Measurements from ENCODE around the gene OGFRL1. TPM values are rescaled to one million over a fixed set of nuclear protein-coding genes. Genes with fewer than 3 reads are reported as not detected.
"Not testable (repeated sequence)": the region's sequence is repeated elsewhere in the genome, so short reads cannot be mapped to it uniquely, and the experiment has no call there.

The OGFRL1 gene
- total RNA-seq = 20.7 TPM

- peak; percentile 14 for DNase-seq
Measured at GRCh38 chr6:71288228-71289038, at the start of gene OGFRL1. Gene OGFRL1 (plus strand): TSS chr6:71288811. CDS start chr6:71288937, 126 bp downstream.

DNA sequence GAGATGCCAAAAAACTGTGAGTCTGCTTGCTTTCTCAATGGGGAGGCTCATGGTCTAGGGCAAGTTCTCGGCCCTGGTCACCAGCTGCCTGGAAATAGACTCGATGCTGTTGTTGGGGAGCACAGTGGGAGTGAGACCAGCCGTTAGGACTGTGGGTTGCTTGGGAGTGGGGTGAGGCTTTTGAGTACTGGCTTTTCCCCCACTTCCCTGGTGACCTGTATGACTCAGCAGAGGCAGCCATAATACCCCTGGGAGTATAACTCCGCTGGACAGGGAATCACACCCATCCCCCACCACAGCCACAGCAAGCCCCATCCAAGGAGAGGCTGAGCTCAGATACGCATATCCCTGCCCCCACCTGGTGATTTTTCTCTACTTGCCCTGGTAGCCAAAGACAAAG is 48.9 kb upstream of the OGFRL1 start:
- no peak for DNase-seq

- DNase-seq = no peak
Measured at GRCh38 chr6:71245265-71246049, 43.2 kb upstream of the OGFRL1 start.

DNA sequence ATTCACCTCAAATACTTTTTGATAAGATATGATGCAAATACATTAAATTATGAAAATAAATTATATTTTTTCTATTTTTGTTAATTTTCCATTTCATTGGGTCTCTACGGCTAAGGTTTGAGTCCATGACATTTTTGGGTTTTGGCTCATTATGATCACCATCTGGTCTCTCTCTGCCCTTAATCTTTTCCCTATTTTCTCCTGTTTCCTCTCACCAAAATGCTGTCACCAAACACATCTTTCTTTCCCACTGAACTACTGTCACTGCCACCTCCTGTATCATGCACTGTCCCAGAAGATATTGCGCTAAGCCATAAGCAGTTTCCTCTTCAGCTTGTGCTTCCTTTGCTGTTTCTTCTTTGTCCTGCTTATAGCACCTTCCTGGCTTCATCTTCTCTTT is 42.0 kb upstream of the OGFRL1 start:
- DNase-seq = no peak

- DNase-seq = peak; percentile 34
Measured at GRCh38 chr6:71248306-71248765, 40.3 kb upstream of the OGFRL1 start.

GRCh38 chr6:71248878-71249544 is 39.6 kb upstream of the OGFRL1 start:
- no peak for DNase-seq

- peak; percentile 24 for DNase-seq
Measured at GRCh38 chr6:71250099-71250602, 38.5 kb upstream of the OGFRL1 start.

DNA sequence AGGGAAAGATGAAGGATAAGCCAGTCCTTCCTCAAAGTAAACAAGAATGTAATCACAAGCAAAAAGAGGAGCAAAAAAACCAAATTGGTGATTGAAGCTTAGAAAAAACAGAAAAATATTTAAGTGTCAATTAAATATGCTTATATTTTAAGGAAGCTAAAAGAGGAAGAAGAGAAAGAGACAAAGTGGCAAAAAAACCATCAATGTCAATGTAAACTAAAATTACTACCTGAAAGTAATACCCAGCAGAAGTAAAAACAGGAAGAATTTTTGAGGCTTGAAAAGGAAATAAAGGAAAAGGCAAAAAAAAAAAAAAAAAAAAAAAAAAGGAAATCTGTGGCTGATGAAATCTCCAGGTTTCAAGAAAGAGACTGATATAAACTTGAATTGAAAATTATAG is 36.2 kb upstream of the OGFRL1 start:
- no peak for DNase-seq

DNA sequence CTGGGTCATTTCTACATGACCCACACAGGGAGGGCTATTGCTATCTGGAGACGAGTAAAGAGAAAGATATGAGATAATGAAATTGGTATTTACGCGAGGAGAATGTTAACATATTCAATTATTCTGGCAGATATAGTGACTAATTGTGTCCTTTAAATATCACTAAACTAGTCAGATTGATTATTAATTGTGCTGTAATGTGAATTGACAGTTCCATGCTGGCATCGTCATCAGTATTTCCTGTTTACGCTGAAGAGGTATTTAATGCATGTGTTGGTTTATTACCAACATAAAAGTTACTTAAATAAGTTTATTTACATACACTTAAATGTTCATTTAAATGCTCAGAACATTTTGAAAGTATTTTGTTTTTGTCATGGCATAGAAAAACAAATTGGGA is 35.7 kb upstream of the OGFRL1 start:
- no peak for DNase-seq

GRCh38 chr6:71254323-71254722 is 34.3 kb upstream of the OGFRL1 start:
- DNase-seq = no peak

- DNase-seq = no peak
Measured at GRCh38 chr6:71258078-71258866, 30.3 kb upstream of the OGFRL1 start.

DNA sequence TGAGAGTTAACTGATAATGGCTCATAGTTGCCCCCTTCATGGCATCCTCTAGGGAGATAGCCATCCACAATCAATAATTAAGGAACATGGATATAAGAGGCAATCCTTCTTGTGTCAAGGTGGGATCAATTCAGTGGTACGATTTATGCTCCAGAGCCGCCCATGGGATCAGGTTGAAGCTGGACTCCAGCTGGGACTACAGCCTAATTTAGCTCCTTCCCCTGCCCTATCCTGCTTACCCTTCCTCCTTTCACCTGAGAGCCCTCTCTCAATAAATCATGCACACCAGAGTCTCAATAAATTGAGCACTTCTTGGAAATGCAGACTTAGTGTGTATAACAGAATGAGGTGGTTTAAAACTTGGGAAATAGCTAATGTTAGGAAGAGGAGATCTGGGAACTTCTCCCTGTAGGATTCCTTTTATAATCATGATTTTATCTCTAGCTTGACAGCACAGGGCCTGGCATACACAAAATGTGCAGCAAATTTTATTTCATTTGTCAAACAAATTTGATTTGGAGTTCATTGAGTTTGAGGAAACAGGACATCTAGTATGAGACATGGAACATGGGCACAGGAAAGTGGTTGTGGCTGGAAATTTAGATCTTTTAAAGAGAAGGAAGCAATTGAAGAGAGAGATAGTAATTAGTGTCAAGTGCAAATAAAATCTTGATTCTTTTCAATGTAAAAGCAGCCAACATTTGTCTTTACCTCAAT is 28.6 kb upstream of the OGFRL1 start:
- DNase-seq = no peak

DNA sequence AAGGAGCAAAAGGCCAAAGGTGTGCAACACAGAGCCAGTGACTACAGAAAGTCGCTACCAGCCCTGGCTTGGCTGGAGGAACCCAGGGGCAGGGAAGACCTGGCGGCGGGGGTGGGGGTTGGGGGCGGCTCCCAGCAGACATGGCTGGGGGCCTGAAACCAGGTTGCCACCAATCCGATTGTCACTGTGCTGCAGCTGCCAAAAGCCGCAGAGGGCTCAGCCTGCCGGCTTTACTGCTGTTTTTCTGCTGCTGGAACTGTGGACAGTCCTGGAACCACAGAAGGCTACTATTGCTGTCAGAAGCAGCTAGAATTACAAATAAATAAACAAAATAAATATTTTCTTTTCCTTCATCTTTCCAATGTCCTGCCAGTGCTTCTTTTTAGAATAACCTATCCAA is 25.7 kb upstream of the OGFRL1 start:
- no peak for DNase-seq

DNA sequence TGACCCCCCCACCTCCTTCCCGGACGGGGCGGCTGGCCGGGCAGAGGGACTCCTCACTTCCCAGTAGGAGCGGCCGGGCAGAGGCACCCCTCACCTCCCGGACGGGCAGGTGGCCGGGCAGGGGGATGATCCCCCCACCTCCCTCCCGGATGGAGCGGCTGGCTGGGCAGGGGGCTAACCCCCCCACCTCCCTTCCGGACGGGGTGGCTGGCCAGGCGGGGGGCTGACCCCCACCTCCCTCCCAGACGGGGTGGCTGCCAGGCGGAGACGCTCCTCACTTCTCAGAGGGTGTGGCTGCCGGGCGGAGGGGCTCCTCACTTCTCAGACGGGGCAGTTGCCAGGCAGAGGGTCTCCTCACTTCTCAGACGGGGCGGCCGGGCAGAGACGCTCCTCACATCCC is 22.2 kb upstream of the OGFRL1 start:
- not testable (repeated sequence) for DNase-seq

DNA sequence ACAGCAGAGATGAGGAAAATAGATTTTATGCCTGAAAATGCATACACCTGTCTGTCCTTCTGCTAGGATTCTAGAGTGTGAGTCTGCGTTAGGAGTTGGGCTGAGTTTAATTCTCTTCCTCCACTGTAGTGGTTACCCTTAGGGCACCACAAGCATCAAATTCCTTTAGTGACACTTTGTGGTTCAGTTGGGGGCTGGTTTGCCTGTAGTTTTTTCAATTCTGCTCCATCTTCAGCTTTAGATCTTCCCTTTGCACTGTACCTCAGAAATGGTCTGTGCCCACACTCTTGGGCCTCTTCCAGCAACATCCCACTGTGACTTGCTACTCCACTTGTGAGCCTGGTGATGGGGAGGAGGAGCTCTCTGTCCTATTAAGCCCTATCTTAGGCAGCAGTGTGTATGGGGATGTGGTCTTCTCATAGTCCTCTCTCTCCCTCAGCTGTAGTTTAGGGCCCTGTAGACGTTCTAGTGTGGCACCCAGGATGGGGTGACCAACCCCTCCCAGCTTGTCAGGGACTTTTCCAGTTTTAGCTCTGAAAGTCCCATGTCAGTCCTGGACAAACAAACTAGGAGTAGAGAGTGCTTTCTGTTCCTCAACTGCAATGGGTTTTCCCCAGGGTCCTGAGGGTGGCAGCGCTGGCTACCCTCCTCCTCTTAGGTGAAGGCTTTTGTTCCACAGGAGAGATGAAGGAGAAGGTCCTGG is 19.7 kb upstream of the OGFRL1 start:
- DNase-seq = no peak

- DNase-seq = no peak
Measured at GRCh38 chr6:71277926-71278600, 10.5 kb upstream of the OGFRL1 start.

- DNase-seq = no peak
Measured at GRCh38 chr6:71279321-71279720, 9.3 kb upstream of the OGFRL1 start.

GRCh38 chr6:71279740-71280139 is 8.9 kb upstream of the OGFRL1 start:
- no peak for DNase-seq

GRCh38 chr6:71280701-71281100 is 7.9 kb upstream of the OGFRL1 start:
- no peak for DNase-seq

- no peak for DNase-seq
Measured at GRCh38 chr6:71284785-71285184, 3.8 kb upstream of the OGFRL1 start.
